KG1 (cell line): Measurements from ENCODE around the gene GMDS.

Source experiments
- DNase-seq: peaks from one replicate; lab custom pipeline; 2025; lab: John Stamatoyannopoulos, UW

The GMDS gene

DNA sequence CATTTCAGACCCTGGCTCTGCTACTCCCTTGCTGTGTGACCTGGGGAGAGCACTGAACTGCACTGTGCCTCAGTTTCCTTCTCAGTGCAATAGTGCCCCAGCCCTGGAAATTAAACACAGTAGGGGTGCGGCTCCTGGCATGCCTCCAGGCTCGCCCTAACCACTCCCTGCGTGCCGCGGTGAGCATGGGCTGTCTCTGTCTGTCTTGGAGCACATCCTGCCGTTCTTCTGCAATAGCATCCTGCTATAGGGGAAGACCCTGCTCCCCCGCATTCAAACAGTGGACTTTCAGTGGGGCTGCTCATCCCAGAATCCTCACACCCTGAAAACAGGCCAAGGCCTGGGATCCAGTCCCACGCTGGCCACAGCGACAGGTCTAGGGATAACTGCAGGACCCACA, 506.2 kb downstream of the GMDS start:
- DNase-seq, result no peak

DNA sequence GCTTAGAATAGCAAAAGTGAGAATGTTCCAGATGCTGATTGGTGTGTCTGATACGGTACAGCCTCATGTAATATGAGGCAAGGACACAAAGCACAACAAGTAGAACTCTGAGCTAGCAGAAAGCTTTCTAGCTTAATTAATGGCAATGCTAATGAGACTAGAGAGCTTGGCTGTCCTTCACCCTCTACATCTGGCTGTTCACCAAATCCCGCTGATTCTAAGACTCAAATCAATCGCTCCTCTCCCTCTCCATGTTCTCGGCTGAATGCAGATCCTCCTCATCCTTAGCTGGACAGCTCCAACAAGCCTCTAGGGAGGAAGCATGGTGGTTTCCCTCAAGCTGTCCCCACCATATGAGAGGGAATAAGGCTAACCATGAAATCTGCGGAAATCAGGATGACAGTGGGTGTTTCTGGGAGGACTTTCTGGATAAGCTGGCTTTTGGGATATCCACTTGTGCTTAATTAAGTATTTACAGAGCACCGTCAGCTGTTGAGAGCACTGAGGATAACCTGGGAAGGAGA, 506.8 kb downstream of the GMDS start:
- DNase-seq, result no peak

DNA sequence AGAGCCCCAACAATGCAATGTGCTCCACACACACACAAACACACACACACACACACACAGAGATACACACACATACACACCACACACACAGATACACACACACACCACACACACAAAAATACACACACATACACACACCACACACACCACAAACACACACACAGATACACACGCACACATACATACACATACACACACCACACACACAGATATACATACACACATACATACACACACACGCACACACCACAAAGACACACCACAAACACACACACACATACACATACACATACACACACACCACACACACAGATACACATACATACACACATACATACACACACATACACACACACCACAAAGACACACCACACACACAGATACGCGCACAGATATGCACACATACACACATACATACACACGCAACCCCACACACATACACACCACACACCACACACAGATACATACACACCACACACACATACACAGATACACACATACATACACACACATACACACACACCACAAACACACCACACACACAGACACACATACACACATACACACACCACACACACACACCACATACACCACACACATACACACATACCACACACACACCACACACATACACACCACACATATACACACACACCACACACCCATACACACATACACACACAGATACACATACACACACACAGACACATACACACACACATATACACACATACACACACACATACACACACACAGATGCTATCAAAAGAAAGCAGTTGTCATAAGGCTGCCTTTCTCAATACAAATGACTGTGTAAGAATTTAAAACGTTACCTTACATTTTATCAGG, 507.7 kb downstream of the GMDS start:
- DNase-seq, result no peak

DNA sequence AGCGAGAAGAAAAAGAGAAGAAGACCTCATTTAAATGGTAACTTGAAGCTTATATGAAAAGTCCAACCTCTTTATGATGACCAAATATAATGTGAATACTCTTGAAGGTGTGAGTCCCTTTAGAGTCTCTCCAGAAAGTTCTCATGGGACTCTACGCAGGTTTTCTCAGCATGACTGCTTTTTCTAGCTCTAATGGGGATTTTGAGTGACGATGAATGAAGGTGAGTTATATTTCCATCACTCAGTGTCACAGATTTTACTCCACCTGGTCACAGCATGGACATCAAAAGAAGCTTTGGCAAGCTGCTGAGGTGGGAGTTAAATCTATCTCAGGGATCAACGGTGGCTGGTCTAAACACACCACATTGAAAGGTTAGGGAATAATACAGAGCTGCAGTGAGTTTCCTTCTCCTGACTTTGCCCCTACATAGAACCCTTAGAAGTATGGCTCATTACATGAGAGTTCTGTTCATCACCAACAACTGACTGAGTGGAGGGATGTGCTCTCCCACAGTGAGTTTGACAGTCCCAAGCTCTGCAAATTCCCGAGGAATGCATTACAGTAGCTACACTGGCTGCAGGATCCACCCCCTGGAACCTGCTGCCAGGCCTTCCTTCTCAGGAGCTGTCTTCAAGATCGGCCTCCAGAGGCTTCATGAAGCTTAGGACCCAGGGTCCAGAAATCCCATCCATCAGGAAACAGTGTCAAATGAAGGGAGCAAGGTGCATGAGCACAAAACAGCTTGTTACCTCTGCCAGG, 508.9 kb downstream of the GMDS start:
- no peak for DNase-seq

DNA sequence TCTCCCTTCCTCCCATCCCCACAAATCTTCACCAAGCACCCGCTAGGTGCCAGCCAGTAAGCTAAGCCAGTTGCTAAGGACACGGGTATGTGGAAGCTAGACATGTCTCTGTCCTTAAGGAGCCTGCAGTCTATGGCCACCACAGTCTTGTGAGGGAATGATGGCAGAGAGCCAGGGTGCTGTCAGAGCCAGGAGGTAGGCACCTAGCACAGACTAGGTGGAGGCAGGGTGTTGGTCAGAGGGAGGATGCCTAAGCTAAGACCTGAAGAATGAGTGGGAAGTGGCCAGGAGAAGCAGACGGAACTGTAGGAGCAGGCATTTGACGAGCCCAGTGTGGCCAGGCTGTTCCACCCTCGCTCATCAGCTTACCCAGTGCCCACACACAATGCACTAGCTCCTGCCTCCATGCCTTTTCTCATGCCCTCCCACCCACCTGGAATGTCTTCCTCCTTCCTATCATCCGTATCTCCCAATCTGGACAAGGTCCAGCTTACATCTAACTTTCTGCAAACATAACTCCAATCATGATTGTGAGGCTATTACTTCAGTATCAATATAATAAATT, 510.1 kb downstream of the GMDS start:
- DNase-seq, result no peak

- no peak for DNase-seq
These were observed 514.5 kb downstream of the GMDS start for GRCh38 chr6:1730882-1731281.

GRCh38 chr6:1729750-1730140, 515.7 kb downstream of the GMDS start:
- no peak for DNase-seq

DNA sequence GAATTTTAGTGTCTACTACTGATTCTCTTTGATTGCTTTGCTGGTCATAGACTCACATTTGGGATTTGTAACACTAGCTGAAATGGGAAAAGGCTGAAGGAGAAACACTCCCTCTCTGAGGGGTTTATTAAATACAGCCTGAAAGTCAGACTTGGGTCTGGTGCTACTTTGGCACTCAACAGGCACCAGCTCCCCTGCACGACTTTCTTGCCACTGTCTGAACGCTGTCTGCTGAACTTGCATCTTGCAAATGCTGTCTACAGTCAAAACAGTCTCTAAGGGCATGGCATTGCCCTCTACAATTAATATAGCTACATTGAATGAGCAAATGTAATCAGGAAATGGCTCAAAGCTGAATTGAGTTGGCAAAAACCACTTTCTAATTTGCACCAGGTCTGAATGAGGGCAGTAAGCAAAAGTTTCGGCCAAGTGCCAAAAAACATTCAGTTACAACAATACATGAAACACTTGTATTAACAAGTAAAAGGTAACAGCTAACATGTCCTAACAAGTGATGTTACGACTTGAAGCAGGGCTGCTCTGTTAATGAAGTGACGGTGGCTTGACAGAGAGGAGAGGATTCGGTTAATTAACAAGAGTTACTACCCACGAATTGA, 516.2 kb downstream of the GMDS start:
- no peak for DNase-seq

DNA sequence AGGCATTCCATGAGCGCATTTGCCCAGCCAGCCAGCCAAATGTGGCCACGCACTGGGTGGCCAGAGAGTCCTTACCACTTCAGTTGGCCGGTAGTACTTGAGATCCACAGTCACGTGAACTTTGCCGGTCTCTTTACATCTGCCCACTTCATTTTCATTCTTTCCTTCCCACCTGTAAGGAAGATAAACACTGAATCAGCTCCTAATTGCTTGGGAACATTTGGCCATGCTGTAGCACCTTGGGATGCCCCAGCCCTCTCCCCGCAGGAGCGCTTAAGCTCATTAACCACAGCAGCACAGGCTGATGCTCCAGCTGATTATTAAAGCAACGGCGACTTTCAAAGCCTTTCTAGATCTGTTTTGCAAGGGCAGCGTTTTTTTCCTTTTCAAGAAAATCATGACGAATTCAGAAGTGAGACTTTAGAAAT, 519.0 kb downstream of the GMDS start:
- DNase-seq, result no peak

DNA sequence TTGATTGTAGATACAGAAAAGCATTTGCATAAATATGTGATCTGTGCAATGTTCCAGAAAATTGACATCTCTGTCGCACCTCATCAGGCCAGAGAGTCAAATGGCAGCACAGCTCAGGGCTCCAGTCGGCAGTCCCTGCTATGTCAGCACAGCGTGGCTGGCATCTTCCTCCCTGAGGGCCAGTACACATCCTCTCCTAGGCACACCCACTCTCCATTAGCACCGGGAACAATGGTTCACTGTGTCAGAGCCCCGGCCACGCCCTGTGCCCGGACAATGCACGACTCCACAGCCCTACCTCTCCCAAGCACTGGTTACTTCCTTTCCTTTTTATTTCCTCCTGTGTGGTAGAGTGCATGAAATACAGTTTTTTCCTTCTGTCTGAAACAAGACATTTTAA, 520.8 kb downstream of the GMDS start:
- DNase-seq, result no peak

GRCh38 chr6:1724124-1724523, 521.3 kb downstream of the GMDS start:
- DNase-seq, result no peak

DNA sequence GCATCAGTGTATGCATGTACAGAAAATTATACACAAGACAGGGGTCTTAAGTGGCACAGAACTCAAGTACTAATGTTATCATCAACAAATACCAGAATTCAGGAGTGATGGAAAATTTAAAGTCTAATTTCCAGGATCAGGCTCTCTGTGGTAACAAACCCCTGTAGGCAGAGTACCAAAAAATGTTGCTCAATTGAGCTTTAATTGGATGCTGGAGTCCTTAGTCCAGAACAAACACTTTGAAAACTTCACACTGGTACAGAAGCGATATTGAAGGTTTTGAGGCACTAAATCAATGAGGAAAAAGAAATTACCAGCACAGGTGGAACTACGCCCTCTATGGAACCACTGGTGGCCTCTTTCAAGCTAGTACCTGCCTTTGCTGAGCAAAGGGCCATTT, 522.6 kb downstream of the GMDS start:
- no peak for DNase-seq

- no peak for DNase-seq
These were observed 524.6 kb downstream of the GMDS start for GRCh38 chr6:1720620-1721322.

GRCh38 chr6:1719922-1720321, 525.5 kb downstream of the GMDS start:
- DNase-seq, result no peak

DNA sequence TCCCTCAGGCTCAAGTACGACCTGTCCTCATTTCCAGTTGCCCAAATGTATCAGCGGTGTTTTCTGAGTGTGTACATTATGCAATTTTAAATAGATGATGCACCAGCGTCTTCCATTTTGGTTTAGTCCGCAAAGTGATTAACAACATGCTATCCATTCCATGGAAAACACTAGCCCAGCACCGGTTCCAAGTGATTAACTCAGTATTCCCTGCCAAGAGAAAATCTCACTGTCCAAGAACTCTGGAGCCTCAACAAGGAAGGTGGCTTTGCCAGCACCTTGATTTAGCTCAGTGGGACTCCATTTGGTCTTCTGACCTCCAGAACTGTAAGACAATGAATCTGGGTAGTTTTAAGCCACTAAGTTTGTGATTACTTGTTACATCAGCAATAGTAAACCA, 528.5 kb downstream of the GMDS start:
- no peak for DNase-seq

DNA sequence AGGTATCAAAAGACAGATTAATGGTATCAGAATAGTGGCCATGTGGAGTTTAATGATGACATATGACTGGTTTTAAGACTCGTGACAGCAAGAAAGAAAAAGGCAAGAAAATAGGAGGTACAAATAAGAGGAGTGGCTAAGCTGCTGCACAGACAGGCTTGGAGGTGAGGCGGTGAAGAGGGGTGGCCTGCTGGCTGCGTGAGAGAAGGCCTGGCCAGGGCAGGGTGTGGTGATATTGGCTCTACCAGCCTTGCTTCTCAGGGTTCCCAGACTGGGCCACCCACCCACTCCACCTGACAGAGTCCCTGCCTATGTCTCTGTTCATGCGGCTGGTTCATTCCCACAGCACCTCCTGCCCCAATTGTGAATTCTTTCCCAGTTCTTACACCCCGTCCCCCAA, 529.0 kb downstream of the GMDS start:
- no peak for DNase-seq

GRCh38 chr6:1715336-1715735, 530.1 kb downstream of the GMDS start:
- no peak for DNase-seq

GRCh38 chr6:1714654-1715053, 530.8 kb downstream of the GMDS start:
- no peak for DNase-seq

DNA sequence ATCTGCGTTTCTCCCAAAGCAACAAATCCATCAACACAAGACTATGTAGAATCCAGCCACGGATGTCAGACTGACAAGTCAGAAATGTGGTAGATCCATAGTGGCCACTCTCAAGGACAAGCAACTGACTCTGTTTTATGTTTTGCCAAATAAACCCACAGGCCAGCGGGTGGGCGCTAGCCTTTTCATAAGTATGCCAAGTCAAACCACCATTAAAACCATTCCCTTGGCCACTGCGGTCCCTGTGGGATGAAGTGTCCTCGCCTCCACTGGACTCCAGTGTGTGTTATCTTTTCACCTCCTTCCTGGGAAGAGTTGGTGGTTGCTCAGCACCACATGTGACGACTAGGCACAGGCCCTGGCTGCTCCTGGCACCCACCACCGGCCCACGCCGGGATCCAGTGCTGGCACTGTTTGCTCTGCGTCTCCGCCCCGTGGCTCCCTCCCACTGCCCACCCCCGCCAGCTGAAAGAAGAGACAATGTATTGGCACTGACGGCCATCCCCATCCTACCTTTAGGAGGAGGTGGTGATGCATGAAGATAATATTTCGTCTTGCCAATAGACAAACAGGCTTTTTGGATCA, 532.3 kb downstream of the GMDS start:
- DNase-seq, result no peak

DNA sequence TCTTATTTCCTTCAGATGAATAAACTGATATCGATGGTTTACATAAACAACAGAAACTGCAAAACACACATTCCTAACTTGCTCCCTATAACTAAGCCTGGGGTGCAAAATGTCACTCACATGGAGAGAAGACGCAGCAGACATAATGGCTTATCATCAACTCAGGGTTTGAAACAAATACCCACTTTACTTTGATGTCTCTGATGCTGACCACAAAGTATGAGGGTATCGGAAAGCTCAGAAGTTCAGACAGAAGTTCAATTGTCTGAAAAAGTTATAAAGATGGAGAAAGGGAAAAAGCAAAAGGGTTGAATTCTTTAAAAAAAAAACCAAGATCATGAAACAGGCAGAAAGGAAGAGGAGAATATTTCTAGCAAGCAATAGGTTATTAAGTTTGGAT, 533.0 kb downstream of the GMDS start:
- DNase-seq, result no peak

GRCh38 chr6:1711136-1711535, 534.3 kb downstream of the GMDS start:
- no peak for DNase-seq
